Endothelial cell (in vitro differentiated cells): ENCODE measurements around the gene CCDC32. TPM values are rescaled to one million over a fixed set of nuclear protein-coding genes. Genes with fewer than 3 reads are reported as not detected.

Experiments used
- DNase-seq: peaks from one replicate; pipeline ENCODE4 v3.0.0; 2021; ENCODE audit warnings: low spot score
- H3K27ac Mint-ChIP-seq: one replicate; pipeline ENCODE4 v1.8.0; 2021; ENCODE audit warnings: mixed read lengths, inconsistent platforms; ENCODE audit not compliant: unreplicated experiment
- H3K27me3 Mint-ChIP-seq: one replicate; pipeline ENCODE4 v1.8.0; 2021; ENCODE audit warnings: mild to moderate bottlenecking, moderate library complexity, mixed read lengths, inconsistent platforms; ENCODE audit not compliant: unreplicated experiment
- H3K36me3 Mint-ChIP-seq: one replicate; pipeline ENCODE4 v1.8.0; 2021; ENCODE audit warnings: mild to moderate bottlenecking, low read depth, mixed read lengths, inconsistent platforms; ENCODE audit not compliant: unreplicated experiment
- H3K4me1 Mint-ChIP-seq: one replicate; pipeline ENCODE4 v1.8.0; 2021; ENCODE audit warnings: mild to moderate bottlenecking, mixed read lengths, inconsistent platforms; ENCODE audit not compliant: unreplicated experiment
- H3K4me3 Mint-ChIP-seq: one replicate; pipeline ENCODE4 v1.8.0; 2021; ENCODE audit warnings: mild to moderate bottlenecking, mixed read lengths, inconsistent platforms; ENCODE audit not compliant: unreplicated experiment
- H3K9me3 Mint-ChIP-seq: one replicate; pipeline ENCODE4 v1.8.0; 2021; ENCODE audit warnings: mixed read lengths, inconsistent platforms; ENCODE audit not compliant: unreplicated experiment
- long read RNA-seq: library from polyadenylated mRNA; unstranded; transcript quantifications from one replicate; pipeline ENCODE4 v2.0.0, GENCODE V29; 2020; ENCODE audit not compliant: unreplicated experiment
- total RNA-seq: library from RNA; stranded (reverse); fragmentation: NEBNext Ultra II Directional; extraction: Animal tissue kit (Norgen Biotek cat#: 25700); gene quantifications from one replicate; pipeline ENCODE4 v1.2.1, GENCODE V29; 2021; ENCODE audit not compliant: unreplicated experiment
- TF ChIP-seq, protein P1 (sequence below): fragments of 200-600 bp; sonication (generic); IDR thresholded peaks from one replicate; pipeline ENCODE4 v1.5.0; 2021; ENCODE audit warnings: antibody characterized with exemption; ENCODE audit not compliant: unreplicated experiment

Gene CCDC32
- 40.4 TPM for total RNA-seq
- long read RNA-seq, transcript CCDC32-202 (4 exons, 1,519 nt): major isoform, 28 of 37 reads
- long read RNA-seq, partial matches to known transcripts: 1 of 37 reads
- long read RNA-seq, other reads (novel, unspliced or antisense): 4 of 37 reads

- DNase-seq: peak; percentile 91
- Mint-ChIP-seq H3K27ac (peak within 1 kb of the TSS; percentile 96), H3K27me3 (peaks cover 2% of the 10 kb centered on the region), H3K36me3 (peaks cover 6% of the 10 kb centered on the region), H3K9me3 (no peaks in the 10 kb centered on the region), H3K4me1 (peaks cover 20% of the 10 kb centered on the region), H3K4me3 (peak within 1 kb of the TSS; percentile 97)
- TF ChIP-seq, protein P1, sequence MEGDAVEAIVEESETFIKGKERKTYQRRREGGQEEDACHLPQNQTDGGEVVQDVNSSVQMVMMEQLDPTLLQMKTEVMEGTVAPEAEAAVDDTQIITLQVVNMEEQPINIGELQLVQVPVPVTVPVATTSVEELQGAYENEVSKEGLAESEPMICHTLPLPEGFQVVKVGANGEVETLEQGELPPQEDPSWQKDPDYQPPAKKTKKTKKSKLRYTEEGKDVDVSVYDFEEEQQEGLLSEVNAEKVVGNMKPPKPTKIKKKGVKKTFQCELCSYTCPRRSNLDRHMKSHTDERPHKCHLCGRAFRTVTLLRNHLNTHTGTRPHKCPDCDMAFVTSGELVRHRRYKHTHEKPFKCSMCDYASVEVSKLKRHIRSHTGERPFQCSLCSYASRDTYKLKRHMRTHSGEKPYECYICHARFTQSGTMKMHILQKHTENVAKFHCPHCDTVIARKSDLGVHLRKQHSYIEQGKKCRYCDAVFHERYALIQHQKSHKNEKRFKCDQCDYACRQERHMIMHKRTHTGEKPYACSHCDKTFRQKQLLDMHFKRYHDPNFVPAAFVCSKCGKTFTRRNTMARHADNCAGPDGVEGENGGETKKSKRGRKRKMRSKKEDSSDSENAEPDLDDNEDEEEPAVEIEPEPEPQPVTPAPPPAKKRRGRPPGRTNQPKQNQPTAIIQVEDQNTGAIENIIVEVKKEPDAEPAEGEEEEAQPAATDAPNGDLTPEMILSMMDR: no peak
Measured at GRCh38 chr15:40564591-40565332, at the start of gene CCDC32. Gene CCDC32 (minus strand): TSS chr15:40565042. CDS start chr15:40563015, 2,027 bp downstream.

- Mint-ChIP-seq H3K27ac (no peak overlapping the region), H3K4me3 (no peak overlapping the region), H3K4me1 (no peaks in the 10 kb centered on the region), H3K27me3 (no peaks in the 10 kb centered on the region), H3K36me3 (no peaks in the 10 kb centered on the region), H3K9me3 (no peaks in the 10 kb centered on the region)
- TF ChIP-seq, protein P1: no peak
- no peak for DNase-seq
Measured at GRCh38 chr15:40613080-40613479, 48.2 kb upstream of the CCDC32 start.

DNA sequence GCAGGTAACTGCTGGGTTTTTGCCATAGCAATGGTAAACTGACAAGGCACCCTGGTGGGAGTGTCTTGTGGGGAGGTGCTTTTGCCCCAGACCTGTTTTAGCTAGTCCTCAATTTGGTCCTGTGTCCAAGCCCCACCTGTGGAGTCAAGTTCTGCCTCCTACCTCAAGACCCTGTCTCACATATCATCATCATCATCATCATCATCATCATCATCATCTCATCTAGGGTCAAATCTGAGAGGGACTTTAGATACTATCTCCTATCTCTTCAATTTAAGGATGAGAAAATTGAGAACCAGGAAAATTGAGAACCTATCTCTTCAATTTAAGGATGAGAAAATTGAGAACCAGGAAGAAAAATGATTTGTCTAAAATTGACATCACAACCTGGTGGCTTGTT, 39.1 kb upstream of the CCDC32 start:
- no peaks in the 10 kb centered on the region for H3K27me3 Mint-ChIP-seq
- no peak for DNase-seq
- no peaks in the 10 kb centered on the region for H3K9me3 Mint-ChIP-seq
- H3K4me1 Mint-ChIP-seq: no peaks in the 10 kb centered on the region
- H3K27ac Mint-ChIP-seq: no peak overlapping the region
- TF ChIP-seq, protein P1: no peak
- H3K4me3 Mint-ChIP-seq: no peak overlapping the region
- H3K36me3 Mint-ChIP-seq: no peaks in the 10 kb centered on the region

GRCh38 chr15:40600956-40601355, 36.1 kb upstream of the CCDC32 start:
- H3K27ac Mint-ChIP-seq: no peak overlapping the region
- DNase-seq: no peak
- H3K36me3 Mint-ChIP-seq: no peaks in the 10 kb centered on the region
- no peaks in the 10 kb centered on the region for H3K9me3 Mint-ChIP-seq
- H3K4me3 Mint-ChIP-seq: no peak overlapping the region
- TF ChIP-seq, protein P1: no peak
- no peaks in the 10 kb centered on the region for H3K4me1 Mint-ChIP-seq
- H3K27me3 Mint-ChIP-seq: no peaks in the 10 kb centered on the region

DNA sequence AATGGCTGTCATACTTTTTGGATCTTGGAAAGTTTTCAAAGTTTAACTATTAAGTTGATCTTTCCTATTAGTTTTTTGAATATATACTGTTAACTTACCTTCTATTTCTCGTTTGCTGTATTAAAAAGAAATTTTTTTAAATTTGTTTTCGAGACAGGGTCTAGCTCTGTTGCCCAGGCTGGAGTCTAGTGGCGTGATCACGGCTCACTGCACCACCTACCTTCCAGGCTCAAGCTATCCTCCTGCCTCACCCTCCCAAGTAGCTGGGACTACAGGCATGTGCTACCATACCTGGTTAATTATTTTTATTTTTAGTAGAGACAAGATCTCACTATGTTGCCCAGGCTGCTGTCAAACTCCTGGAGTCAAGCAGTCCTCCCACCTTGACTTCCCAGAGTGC, 33.8 kb upstream of the CCDC32 start:
- H3K4me3 Mint-ChIP-seq: no peak overlapping the region

More for the DNA sequence above, 33.8 kb upstream of the CCDC32 start:
- no peaks in the 10 kb centered on the region for H3K9me3 Mint-ChIP-seq
- peaks cover 10% of the 10 kb centered on the region for H3K27me3 Mint-ChIP-seq
- DNase-seq: no peak
- peaks cover 3% of the 10 kb centered on the region for H3K36me3 Mint-ChIP-seq
- no peak overlapping the region for H3K27ac Mint-ChIP-seq
- peaks cover 10% of the 10 kb centered on the region for H3K4me1 Mint-ChIP-seq
- TF ChIP-seq, protein P1: no peak
